ENCODE results near the gene HSPA14. TPM values are rescaled to one million over a fixed set of nuclear protein-coding genes. Genes with fewer than 3 reads are reported as not detected.
A peak's percentile ranks its signal among the peaks of the same experiment; 100 is the strongest.

Gene HSPA14
- total and polyA plus RNA-seq, 10 of the 15 experiments (the other 5 are each of a cell fraction or from before 2014, with no cell fraction given): 26.6 to 56.1 (median 34.3) TPM

DNA sequence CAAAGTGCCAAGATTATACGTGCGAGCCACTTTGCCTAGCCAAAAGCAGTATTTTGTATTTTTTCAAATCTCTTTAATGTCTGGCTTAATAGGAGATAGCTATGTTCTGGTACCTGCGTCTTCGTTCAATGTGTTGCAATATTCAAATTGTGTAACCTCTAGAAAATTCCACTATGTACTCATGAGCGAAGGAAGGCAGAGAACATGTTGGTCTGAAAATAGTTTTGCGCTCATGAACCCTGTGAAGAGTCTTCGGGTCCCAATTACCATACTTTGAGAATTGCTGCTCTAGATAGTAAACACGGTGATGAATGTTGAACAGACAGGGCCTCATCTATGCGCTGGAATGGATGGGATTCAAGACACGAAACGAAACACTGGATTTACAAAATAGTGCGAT, 37.8 kb downstream of the HSPA14 start:
- peaks cover 44% of the 10 kb centered on the region for H3K79me2 ChIP-seq (ENCODE audit: control insufficient read depth, insufficient read depth, low read length)
- POLR2A ChIA-PET: interaction anchor here (0.9 to 1.7 kb wide), 3 partner anchors 10 to 77 kb away, joined by 3 to 5 read pairs (median 3); partner anchors contain the start of genes DCLRE1C, HSPA14 and MSANTD7
- WGBS (ENCODE audit: insufficient coverage, insufficient replicate concordance, low lambda C conversion rate, missing lambda C conversion rate): 99% methylated on average over 12 of the region's 12 CpGs
- H3K36me3 ChIP-seq (ENCODE audit: control insufficient read depth in 2 of 2, insufficient read depth in 2 of 2, low read length in 1 of 2): peaks cover 0 to 3% of the 10 kb centered on the region in 2 experiments; a peak in 1 of 4 replicates
- TF ChIP-seq NFYB (IDR thresholded peaks at IDR 0.05; ENCODE audit: insufficient read depth, low read depth, low read length): no peak
- SMC1A ChIA-PET (ENCODE audit: uncharacterized antibody, unreplicated experiment): interaction anchor here (1.0 kb wide), 1 partner anchor 28 kb away, joined by 3 read pairs; no protein-coding TSS in a partner anchor
- no peaks in the 10 kb centered on the region for H3K27me3 ChIP-seq (replicated peaks in 1 of 2; ENCODE audit: control insufficient read depth in 2 of 2, insufficient read depth in 2 of 2, low read length in 1 of 2)
- H2AFZ ChIP-seq (ENCODE audit: control insufficient read depth, low read depth, low read length): no peak overlapping the region
- intact Hi-C loops (cut with micrococcal nuclease; ENCODE audit: unreplicated experiment) (loop anchor here (5.0 kb wide), 1 partner anchor 39 kb away; the partner anchor contains the start of genes CDNF, HSPA14 and MSANTD7), in situ Hi-C loops (cut with MboI) (no loop called here)
- no peak overlapping the region for H3K4me2 ChIP-seq (ENCODE audit: control insufficient read depth, insufficient read depth)
- CTCF ChIA-PET: interaction anchor here (0.7 to 3.1 kb wide), 4 partner anchors 10 to 77 kb away, joined by 3 to 13 read pairs (median 4); partner anchors contain the start of genes CDNF, HSPA14 and MSANTD7
- FAIRE-seq: no peak
- no TSS peak for BruUV-seq (replicated peaks)
- RAD21 ChIA-PET (ENCODE audit: unreplicated experiment): interaction anchor here (0.9 kb wide), 1 partner anchor 38 kb away, joined by 4 read pairs; the partner anchor contains the start of genes CDNF, HSPA14 and MSANTD7
- no peak overlapping the region for H3K27ac ChIP-seq (ENCODE audit: control insufficient read depth, insufficient read depth)
- H3K9me3 ChIP-seq (replicated peaks; ENCODE audit: control insufficient read depth, insufficient read depth, low read length): no peaks in the 10 kb centered on the region
- H3K4me1 ChIP-seq (ENCODE audit: control insufficient read depth, insufficient read depth, low read length): peaks cover 7% of the 10 kb centered on the region
- no peaks in the 10 kb centered on the region for H4K20me1 ChIP-seq (ENCODE audit: control insufficient read depth, insufficient read depth)
- no peak overlapping the region for H3K9ac ChIP-seq (ENCODE audit: control insufficient read depth, insufficient read depth, low read length)
- H3K4me3 ChIP-seq: no peak overlapping the region
- no peak for ATAC-seq
- no peak for DNase-seq (ENCODE audit: low read depth, low spot score)

DNA sequence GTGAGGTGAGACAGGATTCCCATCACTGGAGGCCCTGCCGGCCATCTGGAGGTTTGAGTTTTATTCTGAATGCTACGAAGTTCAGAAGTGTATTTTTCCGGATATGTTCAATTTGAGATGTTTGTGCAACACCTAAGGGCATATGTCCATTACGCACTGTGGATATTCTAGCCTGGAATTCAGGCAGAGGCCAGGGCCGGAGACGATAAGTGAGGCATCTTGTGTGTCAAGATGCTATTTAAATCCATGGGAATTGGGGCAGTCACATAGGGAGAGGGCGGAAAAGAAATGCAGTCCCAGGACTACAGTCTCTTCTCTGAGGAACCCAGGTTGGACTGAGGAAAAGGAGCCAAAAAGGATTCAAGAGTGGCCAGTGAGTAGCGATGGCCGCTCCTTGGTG, 38.7 kb downstream of the HSPA14 start:
- Histone ChIP-seq H3K27ac (ENCODE audit: control insufficient read depth, insufficient read depth) (no peak overlapping the region), H3K9ac (ENCODE audit: control insufficient read depth, insufficient read depth, low read length) (peak overlapping the region; percentile 83), H3K36me3 (ENCODE audit: control insufficient read depth in 2 of 2, insufficient read depth in 2 of 2, low read length in 1 of 2) (peaks cover 0 to 3% of the 10 kb centered on the region in 2 experiments; a peak in 1 of 4 replicates), H3K27me3 (replicated peaks in 1 of 2; ENCODE audit: control insufficient read depth in 2 of 2, insufficient read depth in 2 of 2, low read length in 1 of 2) (no peaks in the 10 kb centered on the region), H3K4me1 (ENCODE audit: control insufficient read depth, insufficient read depth, low read length) (peaks cover 5% of the 10 kb centered on the region; the same call in 1 of the 2 replicates), H3K79me2 (ENCODE audit: control insufficient read depth, insufficient read depth, low read length) (peaks cover 52% of the 10 kb centered on the region), H3K4me2 (ENCODE audit: control insufficient read depth, insufficient read depth) (peak overlapping the region; percentile 81; the same call in 1 of the 2 replicates), H2AFZ (ENCODE audit: control insufficient read depth, low read depth, low read length) (no peak overlapping the region), H3K4me3 (no peak overlapping the region), H4K20me1 (ENCODE audit: control insufficient read depth, insufficient read depth) (no peaks in the 10 kb centered on the region), H3K9me3 (replicated peaks; ENCODE audit: control insufficient read depth, insufficient read depth, low read length) (no peaks in the 10 kb centered on the region)
- TF ChIP-seq, protein P1, sequence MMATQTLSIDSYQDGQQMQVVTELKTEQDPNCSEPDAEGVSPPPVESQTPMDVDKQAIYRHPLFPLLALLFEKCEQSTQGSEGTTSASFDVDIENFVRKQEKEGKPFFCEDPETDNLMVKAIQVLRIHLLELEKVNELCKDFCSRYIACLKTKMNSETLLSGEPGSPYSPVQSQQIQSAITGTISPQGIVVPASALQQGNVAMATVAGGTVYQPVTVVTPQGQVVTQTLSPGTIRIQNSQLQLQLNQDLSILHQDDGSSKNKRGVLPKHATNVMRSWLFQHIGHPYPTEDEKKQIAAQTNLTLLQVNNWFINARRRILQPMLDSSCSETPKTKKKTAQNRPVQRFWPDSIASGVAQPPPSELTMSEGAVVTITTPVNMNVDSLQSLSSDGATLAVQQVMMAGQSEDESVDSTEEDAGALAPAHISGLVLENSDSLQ (IDR thresholded peaks at IDR 0.05): no peak
- TF ChIP-seq SUZ12 (IDR thresholded peaks at IDR 0.05; ENCODE audit: unreplicated experiment) (no peak), TARDBP (IDR thresholded peaks at IDR 0.05; ENCODE audit: borderline replicate concordance) (no peak), ZNF217 (IDR thresholded peaks at IDR 0.05) (no peak), CEBPB (IDR thresholded peaks at IDR 0.05; ENCODE audit: borderline replicate concordance in 1 of 2, low read depth in 2 of 2, low read length in 2 of 2) (no peak), CREB1 (IDR thresholded peaks at IDR 0.05; ENCODE audit: low read depth) (no peak), CREM (IDR thresholded peaks at IDR 0.05; ENCODE audit: low read depth) (no peak), PML (IDR thresholded peaks at IDR 0.05; ENCODE audit: low read length) (no peak), IKZF2 (IDR thresholded peaks at IDR 0.05) (no peak)
- RAD21 ChIA-PET (ENCODE audit: unreplicated experiment): interaction anchor here (1.5 to 2.8 kb wide), 2 partner anchors 39 to 95 kb away, joined by 4 to 24 read pairs; partner anchors contain the start of genes CDNF, HSPA14 and MSANTD7
- intact Hi-C loops (cut with micrococcal nuclease; ENCODE audit: unreplicated experiment): loop anchor here (5.0 kb wide), 1 partner anchor 39 kb away; the partner anchor contains the start of genes CDNF, HSPA14 and MSANTD7
- CTCF ChIA-PET: interaction anchor here (1.5 to 3.1 kb wide), 4 partner anchors 39 to 95 kb away, joined by 5 to 13 read pairs (median 6); partner anchors contain the start of genes CDNF, HSPA14 and MSANTD7
- in situ Hi-C loops (cut with MboI): no loop called here
- DNase-seq (ENCODE audit: low read depth, low spot score) (no peak), ATAC-seq (no peak), FAIRE-seq (no peak)
- POLR2A ChIA-PET: interaction anchor here (2.4 kb wide), 1 partner anchor 78 kb away, joined by 17 read pairs; the partner anchor contains the start of gene DCLRE1C
- SMC1A ChIA-PET (ENCODE audit: uncharacterized antibody, unreplicated experiment): interaction anchor here (1.7 to 5.2 kb wide), 2 partner anchors 13 to 93 kb away, joined by 5 to 19 read pairs; no protein-coding TSS in a partner anchor
- WGBS (ENCODE audit: insufficient coverage, insufficient replicate concordance, low lambda C conversion rate, missing lambda C conversion rate): 97% methylated on average over 9 of the region's 9 CpGs
- no TSS peak for BruUV-seq (replicated peaks)

Data from GM12878 (cell line).